Thyroid gland (tissue), 4 donors: Measurements from ENCODE around the gene SAMD13.

ENCODE experiments used
- CTCF ChIP-seq, 6 experiments: fragments of 200-600 bp in 3 of 6; fragments of 450-650 bp in 3 of 6; sonication (generic) in 3 of 6; IDR thresholded peaks; one replicate each; pipeline ENCODE4 v1.5.1; 2016 to 2019; ENCODE audit warnings: antibody characterized with exemption in 6 of 6, mild to moderate bottlenecking in 2 of 6, inconsistent platforms in 1 of 6, moderate library complexity in 1 of 6
- POLR2A ChIP-seq, 2 donors: fragments of 450-650 bp; IDR thresholded peaks; one replicate each; pipeline ENCODE4 v1.6.1; 2017; ENCODE audit warnings: antibody characterized with exemption in 2 of 2, mild to moderate bottlenecking in 2 of 2, moderate library complexity in 1 of 2

- TF ChIP-seq CTCF (IDR thresholded peaks at IDR 0.05) (peak in 2 of 6 experiments; percentile 24 to 34), POLR2A (IDR thresholded peaks at IDR 0.05) (peak in 1 of 2 donors; percentile 55)
Observed at GRCh38 chr1:84370831-84371394, 69.4 kb downstream of the SAMD13 start.
